ENCODE data around the gene HAGHL. TPM values are rescaled to one million over a fixed set of nuclear protein-coding genes. Genes with fewer than 3 reads are reported as not detected.
"Not testable (repeated sequence)": the region's sequence is repeated elsewhere in the genome, so short reads cannot be mapped to it uniquely, and the experiment has no call there.

HAGHL gene
- total RNA-seq, 2 donors from 2014 or later: 7.7 to 10.1 TPM

DNA sequence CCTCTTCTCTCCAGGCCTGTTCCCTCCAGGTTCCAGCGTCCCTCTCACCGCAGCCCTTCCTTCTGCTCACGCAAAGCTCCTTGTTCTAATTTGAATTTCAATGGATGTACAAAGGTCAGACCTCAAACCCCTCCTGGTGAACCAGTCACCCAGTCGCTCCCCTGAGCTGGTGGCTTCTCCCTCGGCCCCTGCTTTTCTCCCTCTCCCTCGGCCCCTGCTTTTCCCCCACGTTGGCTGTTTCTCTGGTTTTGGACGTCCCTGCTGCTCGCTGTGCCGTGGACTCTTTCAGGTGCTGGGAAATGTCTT is 25.1 kb downstream of the HAGHL start:
- TF ChIP-seq, protein P1, sequence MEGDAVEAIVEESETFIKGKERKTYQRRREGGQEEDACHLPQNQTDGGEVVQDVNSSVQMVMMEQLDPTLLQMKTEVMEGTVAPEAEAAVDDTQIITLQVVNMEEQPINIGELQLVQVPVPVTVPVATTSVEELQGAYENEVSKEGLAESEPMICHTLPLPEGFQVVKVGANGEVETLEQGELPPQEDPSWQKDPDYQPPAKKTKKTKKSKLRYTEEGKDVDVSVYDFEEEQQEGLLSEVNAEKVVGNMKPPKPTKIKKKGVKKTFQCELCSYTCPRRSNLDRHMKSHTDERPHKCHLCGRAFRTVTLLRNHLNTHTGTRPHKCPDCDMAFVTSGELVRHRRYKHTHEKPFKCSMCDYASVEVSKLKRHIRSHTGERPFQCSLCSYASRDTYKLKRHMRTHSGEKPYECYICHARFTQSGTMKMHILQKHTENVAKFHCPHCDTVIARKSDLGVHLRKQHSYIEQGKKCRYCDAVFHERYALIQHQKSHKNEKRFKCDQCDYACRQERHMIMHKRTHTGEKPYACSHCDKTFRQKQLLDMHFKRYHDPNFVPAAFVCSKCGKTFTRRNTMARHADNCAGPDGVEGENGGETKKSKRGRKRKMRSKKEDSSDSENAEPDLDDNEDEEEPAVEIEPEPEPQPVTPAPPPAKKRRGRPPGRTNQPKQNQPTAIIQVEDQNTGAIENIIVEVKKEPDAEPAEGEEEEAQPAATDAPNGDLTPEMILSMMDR (IDR thresholded peaks at IDR 0.05): no peak
- no peak for TF ChIP-seq POLR2AphosphoS5 (IDR thresholded peaks at IDR 0.05)
- no peak for TF ChIP-seq POLR2A (IDR thresholded peaks at IDR 0.05)
- WGBS: 26% methylated on average over 10 of the region's 10 CpGs
- Histone ChIP-seq H3K4me1 (replicated peaks) (no peaks in the 10 kb centered on the region), H3K9me3 (no peaks in the 10 kb centered on the region), H3K27me3 (replicated peaks; ENCODE audit: insufficient read depth) (no peaks in the 10 kb centered on the region), H3K4me3 (no peak overlapping the region), H3K36me3 (no peaks in the 10 kb centered on the region), H3K27ac (peak overlapping the region in 1 of 2 donors; percentile 36)
- no peak for DNase-seq (ENCODE audit: low spot score)
- intact Hi-C loops (cut with DNase I): no loop called here

DNA sequence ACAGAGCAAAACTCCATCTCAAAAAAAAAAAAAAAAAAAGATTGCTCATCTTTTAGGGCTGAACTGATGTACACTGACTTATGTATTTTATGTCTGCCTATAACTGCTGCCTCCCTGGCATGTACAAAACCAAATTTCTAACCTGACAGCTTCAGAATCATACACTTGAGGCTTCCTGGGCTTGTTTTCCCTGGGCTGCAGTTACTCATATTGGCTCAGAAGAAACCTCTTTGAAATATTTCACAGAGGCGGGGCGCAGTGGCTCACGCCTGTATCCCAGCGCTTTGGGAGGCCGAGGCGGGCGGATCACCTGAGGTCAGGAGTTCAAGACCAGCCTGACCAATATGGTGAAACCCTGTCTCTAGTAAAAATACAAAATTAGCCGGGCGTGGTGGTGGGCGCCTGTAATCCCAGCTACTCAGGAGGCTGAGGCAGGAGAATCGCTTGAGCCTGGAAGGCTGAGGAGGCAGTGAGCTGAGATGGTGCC is 27.3 kb downstream of the HAGHL start:
- 86% methylated on average over 11 of the region's 11 CpGs for WGBS
- H3K36me3 ChIP-seq; H3K4me3 ChIP-seq; H3K27me3 ChIP-seq (replicated peaks; ENCODE audit: insufficient read depth); DNase-seq (ENCODE audit: low spot score); H3K27ac ChIP-seq; H3K4me1 ChIP-seq (replicated peaks); intact Hi-C loops (cut with DNase I); H3K9me3 ChIP-seq: not testable (repeated sequence)

DNA sequence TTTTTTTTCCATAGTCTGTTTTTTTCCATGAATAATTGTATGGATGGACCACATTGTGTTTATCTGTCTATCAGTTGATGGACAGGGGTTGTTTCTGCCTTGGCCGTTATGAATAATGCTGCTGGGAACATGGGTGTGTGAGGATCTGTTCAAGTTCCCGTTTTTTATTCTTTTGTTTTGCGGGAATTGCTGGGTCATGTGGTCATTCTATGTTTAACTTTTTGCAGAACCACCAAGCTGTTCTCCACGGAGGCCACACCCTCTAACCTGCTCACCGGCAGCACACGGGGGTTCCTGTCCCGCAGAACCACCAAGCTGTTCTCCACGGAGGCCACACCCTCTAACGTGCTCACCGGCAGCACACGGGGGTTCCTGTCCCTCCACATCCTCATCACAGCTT is 27.8 kb downstream of the HAGHL start:
- no peaks in the 10 kb centered on the region for H3K4me1 ChIP-seq (replicated peaks)
- 40% methylated on average over 11 of the region's 11 CpGs for WGBS
- no peak for TF ChIP-seq POLR2AphosphoS5 (IDR thresholded peaks at IDR 0.05)
- TF ChIP-seq, protein P1 (IDR thresholded peaks at IDR 0.05): no peak
- no peak for TF ChIP-seq POLR2A (IDR thresholded peaks at IDR 0.05)
- no peak for DNase-seq (ENCODE audit: low spot score)
- no peak overlapping the region for H3K4me3 ChIP-seq
- intact Hi-C loops (cut with DNase I): no loop called here
- no peaks in the 10 kb centered on the region for H3K27me3 ChIP-seq (replicated peaks; ENCODE audit: insufficient read depth)
- H3K36me3 ChIP-seq: no peaks in the 10 kb centered on the region
- H3K27ac ChIP-seq: no peak overlapping the region
- H3K9me3 ChIP-seq: no peaks in the 10 kb centered on the region

DNA sequence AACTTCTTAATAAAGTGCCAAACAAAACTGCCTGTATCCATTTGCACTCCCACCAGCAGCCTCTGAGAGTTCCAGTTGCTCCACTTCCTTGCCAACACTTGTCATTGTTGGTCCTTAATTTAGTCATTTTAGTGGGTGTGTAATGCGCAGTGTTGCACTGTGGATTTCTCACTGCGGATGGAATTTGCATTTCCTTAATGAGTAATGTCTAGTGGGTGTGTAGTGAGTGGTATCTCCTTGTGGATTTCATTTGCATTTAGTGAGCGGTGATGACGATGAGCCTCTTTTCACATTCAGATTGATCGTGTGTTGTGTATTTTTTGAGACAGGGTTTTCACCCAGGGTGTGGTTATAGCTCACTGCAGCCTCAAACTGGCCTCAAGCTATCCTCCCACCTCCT is 29.5 kb downstream of the HAGHL start:
- H3K27ac ChIP-seq: no peak overlapping the region
- 95% methylated on average over 5 of the region's 5 CpGs for WGBS
- no peaks in the 10 kb centered on the region for H3K4me1 ChIP-seq (replicated peaks)
- H3K4me3 ChIP-seq: no peak overlapping the region
- H3K36me3 ChIP-seq: no peaks in the 10 kb centered on the region
- DNase-seq (ENCODE audit: low spot score): no peak
- TF ChIP-seq POLR2AphosphoS5 (IDR thresholded peaks at IDR 0.05) (no peak), POLR2A (IDR thresholded peaks at IDR 0.05) (no peak)
- TF ChIP-seq, protein P1 (IDR thresholded peaks at IDR 0.05): no peak
- H3K9me3 ChIP-seq: no peaks in the 10 kb centered on the region
- intact Hi-C loops (cut with DNase I): no loop called here
- no peaks in the 10 kb centered on the region for H3K27me3 ChIP-seq (replicated peaks; ENCODE audit: insufficient read depth)

DNA sequence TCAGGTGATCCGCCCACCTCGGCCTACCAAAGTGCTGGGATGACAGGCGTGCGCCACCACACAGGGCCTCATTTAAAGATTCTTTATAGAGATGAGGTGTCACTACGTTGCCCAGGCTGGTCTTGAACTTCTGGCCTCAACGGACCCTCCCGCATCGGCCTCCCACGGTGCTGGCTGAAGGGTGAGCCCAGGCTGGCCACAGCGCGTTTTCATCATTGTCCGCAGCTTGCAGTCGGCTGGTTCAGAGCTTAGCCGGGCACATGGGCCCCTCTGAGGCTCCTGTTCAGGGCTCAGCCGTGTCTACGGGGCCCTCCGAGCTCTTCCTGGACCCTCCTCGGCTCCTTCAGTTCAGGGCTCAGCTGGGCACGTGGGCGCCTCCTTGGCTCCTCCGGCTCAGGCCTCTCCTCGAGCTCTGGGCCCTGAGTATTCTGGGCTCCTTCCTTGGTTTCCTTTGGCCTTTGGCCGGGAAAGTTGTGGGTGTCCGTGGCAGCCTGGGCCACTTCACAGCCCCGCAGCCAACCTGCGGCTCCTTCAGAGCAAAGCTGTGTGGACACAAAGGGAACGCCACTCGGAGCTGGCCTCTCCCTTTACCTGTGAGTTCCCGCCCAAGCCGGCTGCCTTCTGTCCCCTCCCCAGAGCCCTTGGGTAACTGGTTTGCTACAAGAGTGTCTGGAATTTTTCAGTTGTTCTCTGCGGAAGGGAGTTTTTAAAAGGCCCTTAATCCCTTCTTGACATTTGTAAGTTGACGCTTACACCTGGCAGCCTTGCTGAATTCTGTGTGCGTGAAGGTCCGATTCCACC is 32.4 kb downstream of the HAGHL start:
- H3K36me3 ChIP-seq: no peaks in the 10 kb centered on the region
- no peak overlapping the region for H3K4me3 ChIP-seq
- TF ChIP-seq, protein P1 (IDR thresholded peaks at IDR 0.05): no peak
- no peak for TF ChIP-seq POLR2AphosphoS5 (IDR thresholded peaks at IDR 0.05)
- no peak for TF ChIP-seq POLR2A (IDR thresholded peaks at IDR 0.05)
- DNase-seq (ENCODE audit: low spot score): peak; percentile 42
- H3K9me3 ChIP-seq: no peaks in the 10 kb centered on the region
- no peaks in the 10 kb centered on the region for H3K4me1 ChIP-seq (replicated peaks)
- 69% methylated on average over 34 of the region's 34 CpGs for WGBS
- H3K27me3 ChIP-seq (replicated peaks; ENCODE audit: insufficient read depth): no peaks in the 10 kb centered on the region
- H3K27ac ChIP-seq: no peak overlapping the region
- intact Hi-C loops (cut with DNase I): no loop called here

All from prostate gland (tissue), 2 donors.